Chondrocyte (in vitro differentiated cells): ENCODE measurements around the gene RFX3. TPM values are rescaled to one million over a fixed set of nuclear protein-coding genes. Genes with fewer than 3 reads are reported as not detected.

ENCODE experiments used
- DNase-seq: peaks from one replicate; pipeline ENCODE4 v3.0.0; 2021; ENCODE audit warnings: mixed read lengths, low spot score
- H3K27ac Mint-ChIP-seq: one replicate; pipeline ENCODE4 v1.8.0; 2021; ENCODE audit warnings: mild to moderate bottlenecking, moderate library complexity, mixed read lengths; ENCODE audit not compliant: unreplicated experiment
- H3K27me3 Mint-ChIP-seq: 2 replicates; pipeline ENCODE4 v1.8.0; 2021; ENCODE audit warnings: low read depth, mixed read lengths
- H3K36me3 Mint-ChIP-seq: 2 replicates; pipeline ENCODE4 v1.8.0; 2021; ENCODE audit warnings: low read depth, mixed read lengths
- H3K4me1 Mint-ChIP-seq: 2 replicates; pipeline ENCODE4 v1.8.0; 2021; ENCODE audit warnings: low read depth, mild to moderate bottlenecking, mixed read lengths
- H3K4me3 Mint-ChIP-seq: one replicate; pipeline ENCODE4 v1.8.0; 2021; ENCODE audit warnings: mild to moderate bottlenecking, moderate library complexity, mixed read lengths; ENCODE audit not compliant: unreplicated experiment
- H3K9me3 Mint-ChIP-seq: 2 replicates; pipeline ENCODE4 v1.8.0; 2021; ENCODE audit warnings: low read depth, mixed read lengths
- CTCF ChIP-seq: fragments of 200-600 bp; sonication (generic); IDR thresholded peaks from 2 replicates; pipeline ENCODE4 v1.5.0; 2021; ENCODE audit warnings: antibody characterized with exemption, mild to moderate bottlenecking, moderate library complexity
- total RNA-seq: library from RNA; stranded (reverse); gene quantifications from 3 replicates; pipeline ENCODE4 v1.2.1, GENCODE V29; 2021

RFX3 gene
- total RNA-seq, 1 donor from 2014 or later: 4.1 TPM

DNA sequence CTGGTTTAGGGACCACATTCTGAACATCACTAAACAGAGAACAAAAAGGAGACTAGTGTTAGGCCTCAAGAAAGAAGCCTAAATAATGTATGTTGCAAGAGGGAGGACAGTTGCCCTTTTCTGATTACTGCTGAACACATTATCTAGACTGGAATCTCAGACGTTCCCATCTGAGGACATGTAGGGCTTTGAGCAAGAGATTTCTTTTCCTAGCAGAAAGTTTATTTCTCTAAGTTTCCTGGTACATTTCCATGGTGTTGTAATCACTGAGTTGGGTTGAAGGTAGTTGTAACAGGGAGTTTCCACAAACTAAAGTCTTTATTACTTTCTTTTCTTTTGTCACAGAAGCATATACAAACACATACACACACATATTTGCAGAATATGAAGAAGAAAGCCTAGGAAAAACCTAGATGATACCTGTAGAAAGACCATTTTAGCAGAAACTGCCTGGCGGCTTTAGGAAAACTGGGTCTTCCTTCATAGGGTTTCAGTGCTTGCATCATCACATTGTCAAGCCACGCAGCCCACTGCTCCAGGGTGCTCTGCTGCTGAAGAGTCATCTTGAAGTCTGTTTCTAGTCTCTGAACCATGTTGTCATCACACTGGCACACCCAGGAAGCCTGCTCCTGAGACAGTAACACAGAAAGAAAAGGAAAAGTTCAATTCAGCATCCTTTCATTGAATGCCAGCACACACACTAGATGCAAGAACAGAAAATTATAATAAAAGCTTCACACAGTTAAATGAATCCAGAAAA is 269.1 kb downstream of the RFX3 start:
- H3K9me3 Mint-ChIP-seq: no peaks in the 10 kb centered on the region
- peaks cover 5% of the 10 kb centered on the region for H3K36me3 Mint-ChIP-seq
- no peak for DNase-seq
- no peak overlapping the region for H3K27ac Mint-ChIP-seq
- no peak for TF ChIP-seq CTCF
- H3K4me1 Mint-ChIP-seq: peaks cover 2% of the 10 kb centered on the region
- no peak overlapping the region for H3K4me3 Mint-ChIP-seq
- no peaks in the 10 kb centered on the region for H3K27me3 Mint-ChIP-seq

- Mint-ChIP-seq H3K4me3 (no peak overlapping the region), H3K27me3 (no peaks in the 10 kb centered on the region), H3K36me3 (peaks cover 2% of the 10 kb centered on the region), H3K27ac (no peak overlapping the region), H3K4me1 (no peaks in the 10 kb centered on the region), H3K9me3 (no peaks in the 10 kb centered on the region)
- DNase-seq: no peak
- no peak for TF ChIP-seq CTCF
These were observed 274.5 kb downstream of the RFX3 start for GRCh38 chr9:3251309-3251708.

GRCh38 chr9:3250741-3251140 is 275.1 kb downstream of the RFX3 start:
- H3K4me1 Mint-ChIP-seq: no peaks in the 10 kb centered on the region
- H3K4me3 Mint-ChIP-seq: no peak overlapping the region
- no peak for TF ChIP-seq CTCF
- H3K36me3 Mint-ChIP-seq: peaks cover 2% of the 10 kb centered on the region
- no peaks in the 10 kb centered on the region for H3K27me3 Mint-ChIP-seq
- no peak overlapping the region for H3K27ac Mint-ChIP-seq
- H3K9me3 Mint-ChIP-seq: no peaks in the 10 kb centered on the region
- DNase-seq: no peak

DNA sequence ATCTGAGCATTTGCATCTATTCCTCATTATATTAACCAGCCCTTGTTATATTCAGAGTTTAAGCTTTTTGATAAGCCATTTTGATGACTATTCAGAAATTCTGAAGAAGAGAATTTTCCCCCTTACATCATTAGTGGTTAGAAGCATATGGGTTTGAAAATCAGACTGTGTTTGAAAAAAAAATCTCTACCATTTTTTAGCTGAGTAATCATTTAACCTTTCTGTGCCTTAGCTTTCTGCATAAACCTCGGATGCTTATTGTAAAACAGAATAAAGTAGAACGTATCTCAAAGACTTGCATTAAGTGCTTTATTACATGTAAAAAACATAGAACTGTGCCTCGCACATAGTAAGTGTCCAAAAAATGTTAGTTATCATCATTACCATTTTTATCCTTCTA is 278.6 kb downstream of the RFX3 start:
- no peaks in the 10 kb centered on the region for H3K4me1 Mint-ChIP-seq
- TF ChIP-seq CTCF: no peak

DNA sequence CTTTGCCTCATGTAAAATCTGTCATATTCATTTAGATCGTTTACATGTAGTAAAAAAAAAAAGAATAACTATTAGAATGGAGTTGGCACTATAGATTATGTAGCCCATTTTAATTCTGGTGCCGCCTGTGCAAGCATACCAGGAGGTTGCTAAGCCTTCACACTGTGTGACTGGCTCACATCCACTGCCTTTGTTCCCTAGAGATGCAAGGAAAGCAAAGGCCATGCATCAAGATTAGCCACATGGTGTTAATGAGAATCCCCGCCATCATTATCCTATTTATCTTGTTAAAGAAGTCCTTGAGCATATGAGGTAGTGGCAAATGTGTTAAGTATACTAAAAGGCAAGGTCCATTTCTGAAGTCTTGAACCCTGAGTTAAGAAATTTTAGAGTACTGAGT is 279.6 kb downstream of the RFX3 start:
- no peak for DNase-seq
- no peaks in the 10 kb centered on the region for H3K9me3 Mint-ChIP-seq
- peaks cover 4% of the 10 kb centered on the region for H3K4me1 Mint-ChIP-seq
- H3K36me3 Mint-ChIP-seq: peaks cover 1% of the 10 kb centered on the region
- TF ChIP-seq CTCF: no peak
- no peak overlapping the region for H3K27ac Mint-ChIP-seq
- H3K27me3 Mint-ChIP-seq: no peaks in the 10 kb centered on the region
- no peak overlapping the region for H3K4me3 Mint-ChIP-seq

More for the DNA sequence above, 278.6 kb downstream of the RFX3 start:
- Mint-ChIP-seq H3K27me3 (no peaks in the 10 kb centered on the region), H3K36me3 (peaks cover 1% of the 10 kb centered on the region), H3K27ac (no peak overlapping the region), H3K4me3 (no peak overlapping the region), H3K9me3 (no peaks in the 10 kb centered on the region)
- DNase-seq: no peak
